HAP-1 (cell line): Measurements from ENCODE around the gene CDH18.
"Not testable (repeated sequence)": the region's sequence is repeated elsewhere in the genome, so short reads cannot be mapped to it uniquely, and the experiment has no call there.

Experiments
- DNase-seq, 2 experiments: peaks; one replicate each; pipeline ENCODE4 v3.0.0-alpha.2; 2016 to 2020; ENCODE audit warnings: low spot score in 2 of 2
- H3K27me3 ChIP-seq: fragments of 250-450 bp; sonication (Bioruptor Pico); 2 replicates; pipeline ENCODE4 v1.5.1; 2020; ENCODE audit warnings: low read depth, mild to moderate bottlenecking, moderate library complexity
- H3K36me3 ChIP-seq: fragments of 250-450 bp; sonication (Bioruptor Pico); replicated peaks from 2 replicates; pipeline ENCODE4 v1.5.1; 2020; ENCODE audit warnings: mild to moderate bottlenecking
- H3K4me1 ChIP-seq: fragments of 250-450 bp; sonication (Bioruptor Pico); 2 replicates; pipeline ENCODE4 v1.5.1; 2020; ENCODE audit warnings: mild to moderate bottlenecking
- H3K4me3 ChIP-seq: fragments of 250-450 bp; sonication (Bioruptor Pico); 2 replicates; pipeline ENCODE4 v1.5.1; 2020; ENCODE audit warnings: mild to moderate bottlenecking, moderate library complexity
- H3K9me3 ChIP-seq: fragments of 250-450 bp; sonication (Bioruptor Pico); 2 replicates; pipeline ENCODE4 v1.5.1; 2020; ENCODE audit warnings: mild to moderate bottlenecking, moderate library complexity
- in situ Hi-C: fragments of 300-500 bp; cut with MboI; formaldehyde crosslinking; loops from 3 replicates; pipeline ENCODE4 v1.14.3; 2020; ENCODE audit warnings: low sequenced_read_pairs, inconsistent platforms, mixed read lengths

CDH18 gene

GRCh38 chr5:19782566-19782965 is 205.4 kb downstream of the CDH18 start:
- Histone ChIP-seq H3K36me3 (no peaks in the 10 kb centered on the region), H3K4me1 (no peaks in the 10 kb centered on the region), H3K27me3 (no peaks in the 10 kb centered on the region), H3K9me3 (no peaks in the 10 kb centered on the region; the same call in 1 of the 2 replicates), H3K4me3 (no peak overlapping the region)
- DNase-seq, result no peak
- in situ Hi-C loops, result no loop called here

DNA sequence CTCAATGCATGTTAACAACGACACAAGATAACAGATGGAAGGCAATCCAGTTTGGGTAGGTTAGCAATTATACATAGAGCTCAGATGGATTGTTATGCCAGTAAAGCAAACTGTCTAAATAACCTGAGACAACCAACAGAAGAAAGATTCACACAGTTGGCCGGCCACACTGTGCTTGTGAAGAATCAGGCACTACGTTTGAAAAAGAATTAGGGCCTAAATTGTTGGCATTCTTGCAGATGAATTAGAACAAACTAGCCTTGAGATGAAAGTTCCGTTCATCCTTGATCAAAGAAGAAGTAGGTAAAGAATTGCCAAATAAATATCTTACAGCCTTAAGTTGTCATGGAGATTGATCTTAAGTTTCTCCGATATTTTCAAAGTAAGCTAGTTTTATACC is 210.6 kb downstream of the CDH18 start:
- in situ Hi-C loops, result no loop called here
- H3K36me3 ChIP-seq, result no peaks in the 10 kb centered on the region
- DNase-seq, result no peak
- H3K9me3 ChIP-seq, result no peaks in the 10 kb centered on the region; the same call in 1 of the 2 replicates
- no peak overlapping the region for H3K4me3 ChIP-seq
- no peaks in the 10 kb centered on the region for H3K27me3 ChIP-seq
- H3K4me1 ChIP-seq, result no peaks in the 10 kb centered on the region

DNA sequence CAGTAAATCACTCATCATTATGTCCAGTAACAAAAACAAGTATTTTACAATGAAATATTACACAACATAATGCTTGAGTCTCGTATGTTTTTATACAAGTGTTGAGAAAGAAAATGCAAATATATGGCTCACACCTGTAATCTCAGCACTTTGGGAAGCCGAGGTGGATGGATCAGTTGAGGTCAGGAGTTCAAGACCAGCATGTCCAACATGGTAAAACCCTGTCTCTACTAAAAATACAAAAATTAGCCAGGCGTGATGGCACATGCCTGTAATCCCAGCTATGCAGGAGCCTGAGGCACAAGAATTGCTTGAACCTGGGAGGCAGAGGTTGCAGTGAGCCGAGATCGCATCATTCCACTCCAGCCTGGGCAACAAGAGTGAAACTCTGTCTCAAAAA is 211.1 kb downstream of the CDH18 start:
- H3K4me3 ChIP-seq, H3K9me3 ChIP-seq, H3K27me3 ChIP-seq, in situ Hi-C loops, H3K4me1 ChIP-seq, H3K36me3 ChIP-seq, DNase-seq: not testable (repeated sequence)

DNA sequence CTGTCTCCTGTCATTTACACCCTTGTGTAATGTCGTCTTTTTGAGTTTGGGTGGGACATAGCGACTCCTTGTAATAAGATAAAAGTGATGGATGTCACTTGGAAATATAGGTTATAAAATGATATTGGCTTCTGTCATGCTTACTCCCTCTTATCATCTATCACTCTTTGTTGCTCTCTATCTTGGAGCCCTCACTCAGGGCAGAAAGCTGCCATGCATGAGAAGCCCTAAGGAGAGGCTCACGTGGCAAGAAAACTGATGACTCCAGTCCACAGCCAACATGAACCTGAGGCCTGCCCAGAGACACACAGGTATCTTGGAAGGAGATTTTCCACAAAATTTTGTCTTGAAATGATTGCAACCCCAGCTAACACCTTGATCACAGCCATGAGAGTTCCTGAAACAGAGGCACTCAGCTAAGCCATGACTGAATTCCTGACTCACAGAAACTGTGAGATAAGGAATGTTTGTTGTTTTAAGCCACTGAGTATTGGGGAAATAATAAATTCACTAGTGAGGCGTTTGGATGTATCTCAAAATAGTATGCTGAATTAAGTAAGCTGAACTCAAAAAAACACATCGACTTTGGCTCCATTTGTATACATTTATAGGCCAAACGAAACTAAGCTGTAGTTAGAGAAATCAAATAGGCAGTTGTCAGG is 216.7 kb downstream of the CDH18 start:
- H3K36me3 ChIP-seq, result no peaks in the 10 kb centered on the region
- H3K9me3 ChIP-seq, result no peaks in the 10 kb centered on the region
- in situ Hi-C loops, result no loop called here
- H3K4me1 ChIP-seq, result no peaks in the 10 kb centered on the region
- no peak overlapping the region for H3K4me3 ChIP-seq
- DNase-seq, result no peak
- no peaks in the 10 kb centered on the region for H3K27me3 ChIP-seq

DNA sequence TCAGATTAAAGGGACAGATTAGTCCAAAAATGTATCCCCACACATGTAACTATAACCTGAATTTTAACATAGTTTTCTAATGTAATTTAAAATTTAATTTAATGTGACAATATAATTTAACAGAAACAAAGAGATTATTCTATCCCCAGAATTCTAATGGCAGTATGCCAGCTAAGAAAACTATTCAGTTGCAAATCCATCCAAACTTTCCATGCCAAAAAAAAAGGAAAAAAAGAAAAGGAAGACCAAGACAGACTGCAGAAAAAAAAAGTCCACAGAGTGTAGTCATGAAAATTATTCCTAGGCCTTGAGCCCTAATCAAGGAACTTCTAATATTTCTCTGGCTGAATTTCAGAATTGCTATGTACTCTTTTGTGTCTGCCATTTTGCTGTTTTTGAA is 217.6 kb downstream of the CDH18 start:
- H3K4me1 ChIP-seq, result no peaks in the 10 kb centered on the region
- no peak for DNase-seq
- no peaks in the 10 kb centered on the region for H3K27me3 ChIP-seq
- H3K4me3 ChIP-seq, result no peak overlapping the region
- H3K36me3 ChIP-seq, result no peaks in the 10 kb centered on the region
- H3K9me3 ChIP-seq, result no peaks in the 10 kb centered on the region
- in situ Hi-C loops, result no loop called here

DNA sequence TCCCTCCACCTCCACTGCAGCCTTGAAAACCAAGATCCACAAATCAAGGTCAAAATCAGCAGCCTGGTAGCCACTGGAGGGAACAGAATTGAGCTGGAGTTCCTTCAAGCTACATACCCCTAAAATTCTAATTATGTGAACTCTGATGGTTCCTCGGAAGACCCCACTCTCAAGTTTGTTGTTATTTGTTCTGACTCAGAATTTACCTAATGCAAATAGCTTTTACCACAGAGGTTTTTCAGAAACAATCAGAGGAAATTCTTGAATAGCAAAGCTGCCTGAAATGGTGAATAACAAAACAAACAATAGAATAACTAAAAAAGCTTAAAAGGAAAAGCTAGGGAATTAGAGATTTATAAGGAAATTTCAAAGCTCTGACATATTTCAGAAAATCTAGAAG is 220.0 kb downstream of the CDH18 start:
- Histone ChIP-seq H3K9me3 (no peaks in the 10 kb centered on the region), H3K4me1 (no peaks in the 10 kb centered on the region), H3K4me3 (no peak overlapping the region), H3K27me3 (no peaks in the 10 kb centered on the region), H3K36me3 (no peaks in the 10 kb centered on the region)
- in situ Hi-C loops, result no loop called here
- no peak for DNase-seq

DNA sequence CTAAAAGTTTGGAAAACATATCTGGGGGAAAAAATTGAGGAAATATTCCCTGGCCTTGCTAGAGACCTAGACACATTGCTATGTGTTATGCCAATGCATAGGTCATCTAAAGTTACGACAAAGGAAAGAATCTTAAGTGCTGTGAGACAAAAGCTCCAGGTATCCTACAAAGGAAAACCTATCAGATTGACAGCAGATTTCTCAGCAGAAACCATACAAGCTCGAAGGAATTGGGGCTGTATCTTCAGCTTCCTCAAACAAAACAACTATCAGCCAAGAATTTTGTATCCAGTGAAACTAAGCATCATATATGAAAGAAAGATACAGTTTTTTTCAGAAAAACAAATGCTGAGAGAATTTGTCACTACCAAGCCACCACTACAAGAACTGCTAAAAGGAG is 234.4 kb downstream of the CDH18 start:
- Histone ChIP-seq H3K27me3 (no peaks in the 10 kb centered on the region), H3K4me1 (no peaks in the 10 kb centered on the region), H3K4me3 (no peak overlapping the region), H3K36me3 (no peaks in the 10 kb centered on the region), H3K9me3 (no peaks in the 10 kb centered on the region)
- DNase-seq, result no peak
- in situ Hi-C loops, result no loop called here

DNA sequence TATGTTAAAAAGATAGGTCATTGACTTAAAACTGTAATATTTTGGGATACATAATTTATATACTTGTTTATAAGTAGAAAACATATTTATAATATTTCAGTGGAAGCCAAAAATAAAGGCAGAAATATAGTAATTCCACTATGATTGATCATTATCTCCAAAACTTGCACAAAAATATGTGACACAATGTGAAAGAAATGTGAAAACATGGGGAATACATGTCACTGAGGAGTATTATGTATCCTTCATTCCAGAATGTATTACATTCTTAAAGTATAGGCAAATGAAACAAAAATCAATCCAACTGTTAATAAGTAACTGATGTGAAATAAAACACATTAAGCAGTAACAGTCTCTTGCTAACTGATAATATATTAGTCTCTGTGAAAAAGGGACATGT is 236.7 kb downstream of the CDH18 start:
- no peak overlapping the region for H3K4me3 ChIP-seq
- H3K9me3 ChIP-seq, result no peaks in the 10 kb centered on the region
- no peaks in the 10 kb centered on the region for H3K27me3 ChIP-seq
- in situ Hi-C loops, result no loop called here
- no peak for DNase-seq
- H3K36me3 ChIP-seq, result no peaks in the 10 kb centered on the region
- H3K4me1 ChIP-seq, result no peaks in the 10 kb centered on the region

DNA sequence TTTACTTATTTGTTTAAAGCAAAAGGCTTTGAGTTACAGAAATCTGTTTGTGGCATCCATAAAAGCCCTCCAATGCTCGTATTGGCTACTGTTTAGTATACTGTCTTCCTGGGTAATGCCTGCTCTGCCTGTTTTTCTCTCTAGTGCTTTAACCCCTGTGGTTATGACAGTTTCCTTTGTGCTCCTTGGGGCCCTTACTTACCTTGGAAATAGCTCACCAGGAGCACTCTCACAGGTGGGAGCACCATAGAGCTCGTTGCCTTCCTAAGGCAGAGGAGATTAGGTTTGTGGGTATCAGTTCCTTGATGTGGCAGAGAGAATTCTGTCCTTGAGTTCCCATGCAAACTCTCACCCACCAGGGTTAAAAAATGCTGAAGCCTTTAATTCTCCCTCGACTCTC is 242.8 kb downstream of the CDH18 start:
- no peak overlapping the region for H3K4me3 ChIP-seq
- H3K36me3 ChIP-seq, result no peaks in the 10 kb centered on the region
- in situ Hi-C loops, result no loop called here
- no peak for DNase-seq
- no peaks in the 10 kb centered on the region for H3K4me1 ChIP-seq
- H3K9me3 ChIP-seq, result no peaks in the 10 kb centered on the region
- no peaks in the 10 kb centered on the region for H3K27me3 ChIP-seq

- H3K4me1 ChIP-seq, result no peaks in the 10 kb centered on the region
- no peaks in the 10 kb centered on the region for H3K9me3 ChIP-seq
- no peak overlapping the region for H3K4me3 ChIP-seq
- no peaks in the 10 kb centered on the region for H3K27me3 ChIP-seq
- DNase-seq, result no peak
- H3K36me3 ChIP-seq, result no peaks in the 10 kb centered on the region
- in situ Hi-C loops, result no loop called here
Measured at GRCh38 chr5:19739671-19740070, 248.3 kb downstream of the CDH18 start.

DNA sequence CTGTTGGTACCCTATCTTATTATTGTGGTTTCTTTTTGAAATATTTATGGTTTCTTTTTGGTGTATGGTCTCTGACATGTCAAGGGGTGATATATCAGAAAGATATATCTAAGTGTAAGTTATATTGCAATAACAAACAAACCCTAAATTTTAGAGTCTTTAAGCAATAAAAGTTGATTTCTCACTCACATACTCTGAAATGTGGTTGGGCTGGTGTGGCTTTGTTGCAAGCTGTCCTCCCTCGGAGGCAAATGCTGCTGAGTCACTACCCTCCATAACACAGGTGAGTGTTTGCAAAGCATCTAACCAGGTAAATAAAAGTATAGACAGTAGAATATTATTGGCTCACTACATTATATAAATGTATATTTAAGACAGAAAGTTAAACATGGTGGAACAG is 253.2 kb downstream of the CDH18 start:
- Histone ChIP-seq H3K4me1 (no peaks in the 10 kb centered on the region), H3K27me3 (no peaks in the 10 kb centered on the region), H3K36me3 (no peaks in the 10 kb centered on the region), H3K9me3 (no peaks in the 10 kb centered on the region), H3K4me3 (no peak overlapping the region)
- DNase-seq, result no peak
- in situ Hi-C loops, result no loop called here

GRCh38 chr5:19733612-19734495 is 254.1 kb downstream of the CDH18 start:
- no peak for DNase-seq
- no peaks in the 10 kb centered on the region for H3K36me3 ChIP-seq
- in situ Hi-C loops, result no loop called here
- H3K27me3 ChIP-seq, result no peaks in the 10 kb centered on the region
- no peaks in the 10 kb centered on the region for H3K9me3 ChIP-seq
- no peaks in the 10 kb centered on the region for H3K4me1 ChIP-seq
- no peak overlapping the region for H3K4me3 ChIP-seq

GRCh38 chr5:19728571-19728970 is 259.4 kb downstream of the CDH18 start:
- in situ Hi-C loops, result no loop called here
- Histone ChIP-seq H3K4me3 (no peak overlapping the region), H3K9me3 (no peaks in the 10 kb centered on the region), H3K36me3 (no peaks in the 10 kb centered on the region), H3K4me1 (no peaks in the 10 kb centered on the region), H3K27me3 (no peaks in the 10 kb centered on the region)
- DNase-seq, result no peak

GRCh38 chr5:19719109-19719508 is 268.9 kb downstream of the CDH18 start:
- Histone ChIP-seq H3K4me3 (no peak overlapping the region), H3K27me3 (no peaks in the 10 kb centered on the region), H3K36me3 (no peaks in the 10 kb centered on the region), H3K4me1 (no peaks in the 10 kb centered on the region), H3K9me3 (no peaks in the 10 kb centered on the region)
- DNase-seq, result no peak
- in situ Hi-C loops, result no loop called here
